Measurements from ENCODE around the gene OR5AC2.

DNA sequence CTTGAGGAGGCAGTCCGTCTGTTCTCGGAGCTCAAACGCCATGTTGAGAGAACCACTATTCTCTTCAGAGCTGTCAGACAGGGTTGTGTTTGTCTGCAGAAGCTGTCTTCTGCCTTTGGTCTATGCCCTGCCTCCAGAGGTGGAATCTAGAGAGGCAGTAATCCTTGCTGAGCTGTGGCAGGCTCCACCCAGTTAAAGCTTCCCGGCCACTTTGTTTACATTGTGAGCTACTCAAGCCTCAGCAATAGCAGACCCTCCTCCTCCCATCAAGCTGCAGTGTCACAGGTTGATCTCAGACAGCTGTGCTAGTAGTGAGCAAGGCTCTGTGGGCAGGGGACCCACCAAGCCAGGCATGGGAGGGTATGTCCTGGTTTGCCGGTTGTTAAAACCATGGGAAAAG lies 8.9 kb downstream of the OR5AC2 start:
- TF ChIP-seq, protein P1, sequence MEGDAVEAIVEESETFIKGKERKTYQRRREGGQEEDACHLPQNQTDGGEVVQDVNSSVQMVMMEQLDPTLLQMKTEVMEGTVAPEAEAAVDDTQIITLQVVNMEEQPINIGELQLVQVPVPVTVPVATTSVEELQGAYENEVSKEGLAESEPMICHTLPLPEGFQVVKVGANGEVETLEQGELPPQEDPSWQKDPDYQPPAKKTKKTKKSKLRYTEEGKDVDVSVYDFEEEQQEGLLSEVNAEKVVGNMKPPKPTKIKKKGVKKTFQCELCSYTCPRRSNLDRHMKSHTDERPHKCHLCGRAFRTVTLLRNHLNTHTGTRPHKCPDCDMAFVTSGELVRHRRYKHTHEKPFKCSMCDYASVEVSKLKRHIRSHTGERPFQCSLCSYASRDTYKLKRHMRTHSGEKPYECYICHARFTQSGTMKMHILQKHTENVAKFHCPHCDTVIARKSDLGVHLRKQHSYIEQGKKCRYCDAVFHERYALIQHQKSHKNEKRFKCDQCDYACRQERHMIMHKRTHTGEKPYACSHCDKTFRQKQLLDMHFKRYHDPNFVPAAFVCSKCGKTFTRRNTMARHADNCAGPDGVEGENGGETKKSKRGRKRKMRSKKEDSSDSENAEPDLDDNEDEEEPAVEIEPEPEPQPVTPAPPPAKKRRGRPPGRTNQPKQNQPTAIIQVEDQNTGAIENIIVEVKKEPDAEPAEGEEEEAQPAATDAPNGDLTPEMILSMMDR (conservative IDR thresholded peaks at IDR 0.05) = no peak
- no peak for TF ChIP-seq EZH2 (IDR thresholded peaks at IDR 0.05; ENCODE audit: low read depth)

Measured in PC-9 (cell line).